NOMO-1 treated with dmso at 0.1 percent for 144 hours (cell line): ENCODE results near the gene KRT33B.

Experiments used
- DNase-seq: peaks from one replicate; lab custom pipeline; 2025; ENCODE audit not compliant: unreplicated experiment; lab: John Stamatoyannopoulos, UW

Gene KRT33B

GRCh38 chr17:41326173-41327145, 43.2 kb downstream of the KRT33B start:
- DNase-seq, result no peak

GRCh38 chr17:41325611-41326010, 44.0 kb downstream of the KRT33B start:
- DNase-seq, result no peak

GRCh38 chr17:41325126-41325525, 44.5 kb downstream of the KRT33B start:
- no peak for DNase-seq

GRCh38 chr17:41324180-41325075, 45.2 kb downstream of the KRT33B start:
- no peak for DNase-seq

- no peak for DNase-seq
Measured at GRCh38 chr17:41322903-41323895, 46.4 kb downstream of the KRT33B start.

- DNase-seq, result no peak
Measured at GRCh38 chr17:41322094-41322902, 47.3 kb downstream of the KRT33B start.

- DNase-seq, result no peak
Measured at GRCh38 chr17:41318231-41318630, 51.4 kb downstream of the KRT33B start.

- DNase-seq, result no peak
Measured at GRCh38 chr17:41315814-41316445, 53.7 kb downstream of the KRT33B start.

- DNase-seq, result no peak
Measured at GRCh38 chr17:41315204-41315794, 54.3 kb downstream of the KRT33B start, which contains the start of gene KRTAP17-1. TSS of gene KRTAP17-1 (minus strand) at chr17:41315710. CDS start at chr17:41315650, 60 bp downstream.
